Activated T-helper 9 cell treated with anti-CD3 and anti-CD28 coated beads, Interleukin-2, amount 50 U/mL, for 16 hours (primary cell): Measurements from ENCODE around the gene CDK2AP2.

Experiments
- DNase-seq: peaks from one replicate; pipeline ENCODE4 v3.0.0-alpha.2; 2020; ENCODE audit warnings: low read depth

Gene CDK2AP2

DNA sequence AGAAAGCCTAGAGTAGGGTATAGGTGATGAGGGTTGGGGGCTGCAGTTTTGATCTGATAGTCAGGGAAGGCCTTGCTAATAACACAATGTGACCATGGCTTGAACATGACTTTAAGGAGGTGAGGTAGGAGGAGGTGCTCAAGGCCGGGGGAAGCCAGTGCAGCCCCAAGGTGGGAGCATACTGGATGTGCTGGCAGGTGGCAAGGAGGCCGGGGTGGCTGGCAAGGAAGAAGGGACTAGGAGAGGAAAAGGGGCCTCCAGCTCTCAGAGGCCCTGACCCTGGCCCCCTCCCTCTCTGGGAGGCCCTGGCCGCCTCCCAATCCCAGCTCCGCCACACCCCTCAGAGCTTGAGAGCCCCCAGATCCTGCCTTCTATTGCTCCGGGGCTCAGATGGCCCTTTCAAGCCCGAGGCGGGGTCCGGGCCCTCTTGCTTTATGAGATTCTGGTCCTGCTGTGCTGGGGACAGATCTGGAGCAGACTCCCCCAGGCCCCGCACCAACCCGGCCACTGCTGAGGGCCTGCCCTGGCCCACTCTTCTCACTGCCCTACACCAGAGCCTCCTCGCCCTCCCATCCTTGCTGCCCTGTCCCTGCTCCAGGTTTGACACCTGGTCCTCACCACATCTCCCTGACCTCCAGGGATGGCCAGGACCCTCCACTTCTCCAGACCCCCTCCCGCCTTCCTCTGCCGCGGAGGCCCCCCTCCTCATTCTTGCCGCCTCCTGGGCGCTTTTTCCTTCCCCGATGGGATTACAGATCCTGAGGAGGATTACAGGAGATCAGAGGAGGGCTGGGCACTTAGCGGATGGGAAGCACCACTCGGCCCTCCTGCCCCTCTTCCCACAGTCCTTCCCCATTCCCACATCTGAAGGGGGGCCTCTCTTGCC is 4.6 kb downstream of the CDK2AP2 start:
- DNase-seq = no peak

DNA sequence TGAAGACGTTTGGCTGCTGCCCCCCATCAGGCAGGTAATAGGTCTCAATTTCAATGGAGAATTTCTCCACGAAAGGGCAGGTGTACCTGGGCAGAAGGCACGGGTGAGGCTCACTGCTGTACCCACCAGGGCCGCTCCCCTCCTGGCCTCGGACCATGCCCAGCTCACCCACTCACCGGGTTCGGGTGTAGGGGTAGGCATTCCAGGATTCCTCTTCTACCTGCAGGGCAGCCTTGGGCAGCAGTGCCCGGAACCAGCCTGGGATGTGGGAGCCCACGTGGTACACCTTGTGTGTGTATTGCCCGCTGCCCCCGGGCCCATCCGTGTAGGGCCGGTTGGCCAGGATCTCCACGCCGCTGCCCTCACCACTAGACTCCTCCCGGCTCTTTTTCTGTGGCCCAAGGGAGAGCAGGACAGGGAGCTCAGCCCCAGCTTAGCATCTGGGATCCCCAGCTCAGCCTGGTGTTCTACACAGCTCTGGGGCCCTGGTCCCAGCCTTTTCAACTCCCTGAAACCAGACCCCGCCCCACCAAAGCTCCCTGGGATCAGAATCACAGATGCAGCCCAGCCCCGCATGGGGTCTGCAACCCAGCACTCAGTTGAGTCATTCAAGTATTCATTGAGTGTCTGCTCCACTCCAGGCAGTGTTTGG is 5.5 kb downstream of the CDK2AP2 start:
- DNase-seq = no peak

- DNase-seq = no peak
Observed at GRCh38 chr11:67501854-67502253, 6.1 kb downstream of the CDK2AP2 start.

DNA sequence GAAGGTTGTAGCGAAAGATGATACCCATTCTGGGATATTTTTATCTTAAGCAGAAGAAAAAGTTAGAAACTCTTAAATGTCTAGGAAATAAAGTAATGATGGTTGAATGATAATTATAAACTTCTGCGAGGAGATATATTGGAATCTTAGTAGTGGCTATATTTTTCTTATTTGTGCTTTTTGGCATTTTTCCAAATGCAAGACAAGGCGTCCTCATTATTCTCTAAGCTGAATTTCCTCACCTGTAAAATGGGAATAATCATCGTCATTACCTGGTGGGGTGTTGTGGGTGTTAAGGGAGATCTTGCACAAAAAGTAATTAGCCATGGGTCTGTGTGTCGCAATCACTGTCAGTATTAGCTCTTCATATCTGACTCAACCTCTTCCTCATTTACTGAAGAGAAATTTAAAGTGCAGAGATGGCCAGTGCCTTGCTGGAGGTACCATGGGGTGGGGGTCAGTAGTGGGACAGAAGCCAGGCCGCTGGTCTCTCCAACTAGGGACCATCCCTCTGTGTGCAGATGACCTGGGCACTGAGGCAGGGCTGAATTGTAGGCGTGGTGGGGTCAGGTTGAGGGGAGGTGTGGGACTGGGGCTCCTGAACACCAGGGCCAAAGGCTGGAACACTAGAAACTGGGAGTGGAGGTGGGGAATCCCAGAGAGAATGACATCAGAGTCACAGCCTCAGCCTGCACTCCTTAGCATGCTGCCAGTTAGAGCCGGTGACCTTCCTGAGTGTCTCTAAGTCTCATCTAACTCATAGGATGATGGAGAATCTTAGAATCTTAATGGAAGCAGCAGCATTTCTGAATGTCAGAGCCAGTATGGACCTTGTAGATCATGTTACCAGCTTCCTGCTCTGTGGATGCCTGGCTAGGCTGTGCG is 6.9 kb downstream of the CDK2AP2 start:
- no peak for DNase-seq

- no peak for DNase-seq
Observed at GRCh38 chr11:67500484-67500821, 7.5 kb downstream of the CDK2AP2 start.

DNA sequence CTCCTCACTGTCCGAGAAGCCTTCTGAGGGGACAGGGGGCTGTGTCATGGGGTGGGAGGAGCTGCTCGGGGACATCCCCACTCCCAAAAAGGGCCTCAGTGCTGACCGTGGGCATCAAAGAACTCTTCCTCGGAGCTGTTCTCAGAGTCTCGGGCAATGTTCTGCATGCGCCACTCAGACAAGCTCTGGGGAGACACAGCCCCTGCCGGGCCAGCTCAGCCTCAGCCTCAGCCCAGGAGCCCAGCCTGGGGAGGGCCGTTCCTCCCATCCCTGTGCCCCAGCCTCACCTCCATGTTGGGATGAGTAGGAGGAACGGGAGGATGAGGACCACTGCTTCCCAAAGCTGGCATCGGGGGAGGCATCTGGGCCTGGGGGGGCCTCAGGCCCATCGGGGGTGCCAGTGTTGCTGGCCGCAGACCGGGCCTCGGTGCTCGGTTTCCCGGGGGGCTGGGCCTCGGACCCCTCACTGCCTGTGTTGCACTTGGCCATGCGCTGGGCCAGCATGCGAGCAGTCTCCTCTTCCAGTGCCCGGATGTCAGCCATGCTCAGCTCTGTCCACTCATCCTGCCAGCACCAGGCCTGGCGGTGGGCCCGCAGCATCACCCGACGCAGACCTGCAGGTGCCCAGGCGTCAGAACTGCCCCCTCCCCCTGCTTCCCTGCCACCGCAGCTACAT is 8.0 kb downstream of the CDK2AP2 start:
- no peak for DNase-seq

DNA sequence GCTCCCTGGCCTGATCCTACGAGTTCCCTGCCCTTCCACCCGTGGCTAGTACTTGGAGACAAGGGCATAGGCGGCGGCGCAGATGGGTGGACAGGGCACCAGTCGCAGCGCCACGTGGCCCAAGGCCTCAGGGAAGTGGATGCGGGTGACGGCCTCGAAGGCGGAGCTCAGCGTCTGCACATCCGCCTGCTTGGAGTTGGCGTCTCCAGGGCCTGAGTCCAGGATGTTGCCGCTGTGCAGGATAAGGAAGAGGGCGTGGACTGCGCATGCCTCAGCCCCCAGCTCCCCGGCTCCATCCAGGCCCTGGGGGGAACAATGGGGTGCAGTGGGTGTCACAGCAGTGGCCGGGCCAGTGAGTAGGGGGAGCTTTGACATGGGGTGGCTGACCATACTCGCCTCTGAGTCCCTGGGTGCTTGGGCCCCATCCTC is 9.4 kb downstream of the CDK2AP2 start:
- DNase-seq = no peak

DNA sequence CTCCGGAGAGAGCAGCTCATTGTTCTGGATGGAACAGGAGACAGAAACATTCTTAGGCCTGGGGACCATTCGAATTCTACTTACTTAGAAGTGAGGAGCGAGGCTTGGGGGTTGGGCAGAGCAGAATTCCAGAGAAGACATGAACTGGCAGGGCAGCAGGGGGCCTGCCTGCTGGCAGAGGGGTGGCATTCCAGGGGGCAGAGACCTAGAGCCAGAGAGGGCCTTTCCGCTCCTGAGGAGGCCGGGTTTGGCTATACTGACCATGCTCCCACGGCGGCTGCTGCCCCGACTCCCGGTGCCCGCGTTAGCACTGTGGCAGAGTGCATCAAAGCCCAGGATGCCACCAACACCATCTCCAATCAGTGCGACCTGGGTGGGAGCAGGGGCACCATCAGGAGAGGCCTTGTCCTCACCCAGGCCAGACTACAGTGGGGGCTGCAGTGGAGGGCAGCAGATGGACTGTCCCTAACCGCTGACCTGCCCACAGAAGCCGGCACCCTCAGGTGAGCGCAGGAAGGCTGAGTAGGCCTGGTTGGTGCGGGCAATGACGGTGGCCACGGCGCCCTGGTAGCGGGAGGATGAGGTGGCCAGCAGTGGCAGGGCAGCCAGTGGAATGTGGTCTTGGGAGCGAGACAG is 10.2 kb downstream of the CDK2AP2 start:
- DNase-seq = no peak

- no peak for DNase-seq
Observed at GRCh38 chr11:67496113-67496512, 11.8 kb downstream of the CDK2AP2 start.

DNA sequence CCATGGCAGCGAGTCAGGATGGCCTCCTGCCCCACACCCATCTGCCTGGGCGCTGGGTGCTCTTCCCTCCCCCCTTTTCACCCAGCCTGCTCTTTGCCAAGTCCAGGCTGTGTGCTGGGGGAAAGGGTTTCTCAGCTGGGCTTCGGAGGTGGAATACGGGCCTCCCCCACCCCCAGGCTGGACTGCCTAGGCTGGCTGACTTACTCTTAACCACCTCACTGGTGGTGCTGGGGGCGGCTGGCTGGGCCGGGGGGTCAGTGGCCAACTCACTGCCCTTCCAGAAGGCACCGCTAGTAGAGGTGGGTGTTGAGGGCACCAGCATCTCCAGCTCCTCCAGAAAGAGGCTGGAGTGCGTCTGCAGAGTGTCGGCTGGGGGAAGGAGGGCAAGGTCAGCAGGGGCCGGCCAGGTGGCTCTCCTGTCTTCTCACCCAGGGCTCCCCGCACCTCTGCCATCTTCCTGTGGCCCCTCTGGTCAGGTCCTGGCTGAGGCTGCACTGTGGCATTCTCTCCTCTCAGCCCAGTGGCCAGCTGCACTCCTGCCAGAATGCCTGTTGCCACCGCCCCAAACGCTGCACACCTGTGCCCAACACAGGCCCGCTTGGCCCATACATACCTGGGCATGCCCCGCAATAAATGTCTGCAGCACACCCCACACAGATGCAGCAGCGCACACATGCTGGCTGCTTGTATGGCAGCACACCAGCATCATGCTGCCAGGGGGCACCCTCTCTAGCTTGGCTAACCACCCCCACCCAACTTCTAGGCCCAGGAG is 12.5 kb downstream of the CDK2AP2 start:
- DNase-seq = no peak

DNA sequence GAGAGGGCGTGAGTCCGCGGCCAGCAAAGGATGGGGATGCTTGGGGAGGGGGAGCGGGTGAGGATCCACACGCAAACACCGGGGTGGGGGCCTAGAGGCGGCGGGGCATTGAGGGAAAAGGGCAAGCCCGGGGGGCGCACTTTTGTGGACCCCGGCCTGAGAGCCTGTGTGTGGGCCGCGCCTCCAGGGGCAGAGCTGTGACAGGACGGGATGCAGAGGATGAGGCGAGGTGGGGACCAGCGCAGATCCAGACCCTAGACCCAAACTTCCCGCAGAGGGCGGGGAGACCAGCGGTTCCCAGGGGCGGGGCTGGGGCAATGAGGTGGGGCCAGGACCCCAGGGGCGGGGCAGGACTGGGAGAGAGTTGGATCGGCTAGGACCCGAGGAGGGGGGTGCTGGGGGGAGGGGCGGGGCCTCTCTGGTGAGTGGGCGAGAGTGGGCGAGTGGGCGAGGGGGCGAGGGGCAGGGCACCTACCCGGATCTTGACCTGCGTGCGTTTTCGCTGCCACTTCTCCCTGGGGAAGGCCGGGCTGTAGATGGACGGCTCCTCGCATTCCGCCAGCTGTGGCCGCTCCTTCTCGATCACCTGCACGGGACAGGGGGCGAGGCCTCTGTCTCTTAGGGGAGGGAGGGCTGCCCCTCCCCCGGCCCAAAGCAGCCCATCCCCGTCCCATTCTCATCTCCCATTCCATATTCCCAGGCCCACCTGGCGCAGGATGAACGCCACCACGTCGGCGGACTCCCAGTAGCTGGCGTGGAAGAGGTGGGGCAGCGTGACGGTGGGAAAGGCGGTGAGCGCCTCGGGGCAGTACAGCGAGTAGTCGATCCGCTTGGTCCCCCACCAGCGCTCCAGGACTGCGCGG is 13.4 kb downstream of the CDK2AP2 start:
- no peak for DNase-seq

DNA sequence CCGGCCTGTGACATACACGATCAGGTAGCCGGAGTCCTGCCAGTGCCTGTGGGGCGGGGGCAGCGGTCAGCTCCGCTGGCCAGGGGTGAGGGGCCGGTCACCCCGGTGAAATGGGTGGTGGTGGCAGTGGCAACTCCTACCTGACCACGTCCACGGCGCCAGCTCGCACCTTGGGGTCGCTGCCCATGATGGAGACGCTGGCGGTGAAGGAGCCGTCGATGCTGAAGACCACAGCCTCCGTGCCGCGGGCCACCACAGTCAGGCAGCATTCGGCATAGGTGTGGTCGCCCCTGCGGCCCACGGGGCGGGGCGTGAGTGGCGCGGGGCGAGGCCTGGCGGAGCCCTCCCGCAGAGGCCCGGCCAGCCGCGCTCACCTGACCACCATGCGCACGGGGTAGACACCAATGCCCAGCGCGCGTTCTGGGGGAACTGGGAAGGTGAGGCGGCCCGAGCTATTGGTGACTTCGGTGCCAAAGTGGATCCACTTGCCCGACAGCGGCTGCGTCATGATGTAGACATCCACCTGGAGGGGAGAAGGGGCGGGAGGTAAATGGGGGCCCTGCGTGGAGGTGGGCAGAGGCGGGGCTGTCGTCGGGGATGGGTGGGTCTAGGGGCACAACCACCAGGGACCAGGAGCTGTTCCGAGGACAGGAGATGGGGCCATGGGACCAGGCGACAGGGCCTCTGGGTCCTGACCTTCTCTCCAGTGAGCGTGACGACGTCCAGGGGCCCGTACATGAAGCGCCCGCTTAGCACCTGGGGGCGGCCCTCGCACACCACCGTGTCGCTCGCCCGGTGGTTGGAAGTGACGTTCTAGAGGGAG is 14.2 kb downstream of the CDK2AP2 start:
- no peak for DNase-seq

GRCh38 chr11:67492801-67493547 is 15.0 kb downstream of the CDK2AP2 start:
- DNase-seq = no peak

DNA sequence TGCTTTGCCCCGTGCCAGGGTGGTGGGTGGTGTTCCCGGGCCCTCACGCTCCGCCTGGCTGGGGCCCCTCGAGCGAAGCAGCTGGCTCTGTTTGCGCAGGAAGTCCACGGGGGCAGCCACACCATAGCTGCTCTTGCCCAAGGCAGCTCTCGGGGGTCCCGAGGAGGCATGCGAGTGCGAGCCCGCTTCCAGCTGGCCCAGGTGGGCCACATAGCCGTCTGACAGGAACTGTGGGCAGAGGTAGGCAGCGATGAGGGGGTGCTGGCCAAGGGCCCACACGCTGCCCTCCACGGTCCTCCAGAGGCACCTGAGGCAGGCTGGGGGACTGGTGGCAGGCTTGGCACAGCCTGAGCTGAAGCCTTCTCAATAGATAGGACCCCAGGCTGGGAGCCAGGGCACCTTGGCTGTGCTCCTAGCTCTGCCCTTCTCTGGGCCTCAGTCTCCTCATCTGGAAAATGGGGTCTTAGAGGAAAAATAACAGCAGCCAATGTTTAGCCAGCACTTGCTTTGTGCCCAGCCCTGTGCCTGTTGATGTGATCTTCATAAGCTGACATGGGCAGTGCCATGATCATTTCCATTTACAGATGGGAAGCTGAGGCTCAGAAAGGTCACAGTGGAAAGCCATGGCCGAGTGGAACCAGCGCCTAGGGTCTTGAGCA is 15.8 kb downstream of the CDK2AP2 start:
- no peak for DNase-seq

GRCh38 chr11:67491276-67492068 is 16.5 kb downstream of the CDK2AP2 start:
- no peak for DNase-seq

DNA sequence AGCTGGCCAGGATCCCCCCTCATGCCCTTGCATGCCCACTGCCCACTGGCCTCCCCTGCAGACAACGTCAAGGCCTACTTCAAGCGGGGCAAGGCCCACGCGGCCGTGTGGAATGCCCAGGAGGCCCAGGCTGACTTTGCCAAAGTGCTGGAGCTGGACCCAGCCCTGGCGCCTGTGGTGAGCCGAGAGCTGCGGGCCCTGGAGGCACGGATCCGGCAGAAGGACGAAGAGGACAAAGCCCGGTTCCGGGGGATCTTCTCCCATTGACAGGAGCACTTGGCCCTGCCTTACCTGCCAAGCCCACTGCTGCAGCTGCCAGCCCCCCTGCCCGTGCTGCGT is 17.3 kb downstream of the CDK2AP2 start:
- DNase-seq = no peak
